Keratinocyte (primary cell): ENCODE results near the gene NIPA2. TPM values are rescaled to one million over a fixed set of nuclear protein-coding genes. Genes with fewer than 3 reads are reported as not detected.

Experiments
- DNase-seq: peaks from one replicate; pipeline ENCODE4 v3.0.0-alpha.2; 2011; ENCODE audit warnings: low read depth, missing footprints, low spot score
- FAIRE-seq: peaks from 2 replicates; lab custom pipeline; 2011; peaks lifted over from hg19 to GRCh38; lab: Jason Lieb, UNC
- H2AFZ ChIP-seq: 2 replicates; pipeline ENCODE4 v1.6.0; 2012; ENCODE audit warnings: low read length, control low read depth, inconsistent platforms; ENCODE audit not compliant: control insufficient read depth
- H3K27ac ChIP-seq: 2 replicates; pipeline ENCODE4 v1.5.1; 2011; ENCODE audit warnings: low read length; ENCODE audit not compliant: control insufficient read depth, insufficient read depth
- H3K27me3 ChIP-seq: 3 replicates; pipeline ENCODE4 v1.6.0; 2011; ENCODE audit warnings: low read length; ENCODE audit not compliant: control insufficient read depth, insufficient read depth; ENCODE audit errors: extremely low read depth
- H3K36me3 ChIP-seq, 2 experiments: 2 replicates in 1 of 2; 3 replicates in 1 of 2; pipeline ENCODE4 v1.5.1; 2011; ENCODE audit warnings: low read length in 2 of 2, mild to moderate bottlenecking in 1 of 2; ENCODE audit not compliant: control insufficient read depth in 2 of 2, insufficient read depth in 2 of 2; ENCODE audit errors: extremely low read depth in 1 of 2
- H3K4me1 ChIP-seq: 3 replicates; pipeline ENCODE4 v1.5.1; 2011; ENCODE audit warnings: low read length; ENCODE audit not compliant: control insufficient read depth, insufficient read depth; ENCODE audit errors: extremely low read depth
- H3K4me2 ChIP-seq: 3 replicates; pipeline ENCODE4 v1.6.0; 2011; ENCODE audit warnings: low read depth, low read length; ENCODE audit not compliant: control insufficient read depth, insufficient read depth; ENCODE audit errors: extremely low read depth
- H3K4me3 ChIP-seq, 3 experiments: fragments of 200-600 bp in 1 of 3; sonication (generic) in 1 of 3; 2 replicates in 2 of 3; 3 replicates in 1 of 3; pipeline ENCODE4 v1.5.1; 2011 to 2016; ENCODE audit warnings: low read length in 3 of 3, mild to moderate bottlenecking in 3 of 3, control low read depth in 2 of 3, inconsistent platforms in 1 of 3, low read depth in 1 of 3, mixed read lengths in 1 of 3, mixed run types in 1 of 3, moderate library complexity in 1 of 3; ENCODE audit not compliant: control insufficient read depth in 2 of 3, insufficient read depth in 2 of 3; ENCODE audit errors: extremely low read depth in 1 of 3
- H3K79me2 ChIP-seq: 2 replicates; pipeline ENCODE4 v1.6.0; 2012; ENCODE audit warnings: low read length; ENCODE audit not compliant: control insufficient read depth, insufficient read depth
- H3K9ac ChIP-seq: 3 replicates; pipeline ENCODE4 v1.6.0; 2011; ENCODE audit warnings: low read length; ENCODE audit not compliant: control insufficient read depth, insufficient read depth; ENCODE audit errors: extremely low read depth
- H3K9me1 ChIP-seq: 3 replicates; pipeline ENCODE4 v1.6.0; 2011; ENCODE audit warnings: low read length; ENCODE audit not compliant: control insufficient read depth, insufficient read depth; ENCODE audit errors: extremely low read depth
- H3K9me3 ChIP-seq: 2 replicates; pipeline ENCODE4 v1.5.1; 2012; ENCODE audit warnings: low read depth, low read length; ENCODE audit not compliant: control insufficient read depth
- H4K20me1 ChIP-seq: 3 replicates; pipeline ENCODE4 v1.6.0; 2011; ENCODE audit warnings: low read length; ENCODE audit not compliant: control insufficient read depth, insufficient read depth; ENCODE audit errors: extremely low read depth
- EZH2 ChIP-seq: IDR thresholded peaks from one replicate; pipeline ENCODE4 v1.6.1; 2012; ENCODE audit warnings: inconsistent platforms, mild to moderate bottlenecking, low read length, moderate library complexity
- dilution Hi-C: fragments of 300-500 bp; cut with MboI; formaldehyde crosslinking; loops from one replicate; pipeline ENCODE4 v1.7.0; 2020; ENCODE audit warnings: low sequenced_read_pairs; ENCODE audit not compliant: extremely low pct_ligation_motif_present
- polyA plus RNA-seq, 5 experiments: library from polyadenylated mRNA; depleted of rRNA in 3 of 5; stranded (reverse) in 3 of 5; stranded (forward) in 1 of 5; unstranded in 1 of 5; fragments of >200 nt; gene quantifications; 1 replicate in 1 of 5; 2 replicates in 3 of 5; 3 replicates in 1 of 5; pipeline versions ENCODE4 v1.2.1 to v1.2.3, GENCODE V29; 2011 to 2012; ENCODE audit warnings: missing spikeins in 2 of 5, low read depth in 1 of 5, low replicate concordance in 1 of 5
- TF ChIP-seq, protein P1 (sequence below), 3 experiments: IDR thresholded peaks in 1 of 3; conservative IDR thresholded peaks in 1 of 3; optimal IDR thresholded peaks in 1 of 3; 2 replicates in 2 of 3; 3 replicates in 1 of 3; pipeline versions ENCODE3 to v1.5.1; 2011; ENCODE audit warnings: low read length in 3 of 3, mild to moderate bottlenecking in 3 of 3, moderate library complexity in 2 of 3, control low read depth in 1 of 3, inconsistent platforms in 1 of 3; ENCODE audit not compliant: insufficient read depth in 2 of 3; ENCODE audit errors: extremely low read depth in 1 of 3

NIPA2 gene
- polyA plus RNA-seq, 1 donor (not counting 4 experiments of a cell fraction or from before 2014, with no cell fraction given), result 81.2 TPM

- Histone ChIP-seq H3K27ac (no peak overlapping the region), H3K36me3 (peaks cover 17 to 26% of the 10 kb centered on the region in 2 experiments), H3K9ac (no peak overlapping the region), H3K9me3 (no peaks in the 10 kb centered on the region), H3K79me2 (peaks cover 12% of the 10 kb centered on the region), H3K27me3 (no peaks in the 10 kb centered on the region), H3K4me3 (no peak overlapping the region), H4K20me1 (no peaks in the 10 kb centered on the region), H2AFZ (no peak overlapping the region), H3K4me1 (no peaks in the 10 kb centered on the region), H3K9me1 (no peaks in the 10 kb centered on the region), H3K4me2 (no peak overlapping the region)
- dilution Hi-C loops, result no loop called here
- no peak for TF ChIP-seq EZH2
- TF ChIP-seq, protein P1, sequence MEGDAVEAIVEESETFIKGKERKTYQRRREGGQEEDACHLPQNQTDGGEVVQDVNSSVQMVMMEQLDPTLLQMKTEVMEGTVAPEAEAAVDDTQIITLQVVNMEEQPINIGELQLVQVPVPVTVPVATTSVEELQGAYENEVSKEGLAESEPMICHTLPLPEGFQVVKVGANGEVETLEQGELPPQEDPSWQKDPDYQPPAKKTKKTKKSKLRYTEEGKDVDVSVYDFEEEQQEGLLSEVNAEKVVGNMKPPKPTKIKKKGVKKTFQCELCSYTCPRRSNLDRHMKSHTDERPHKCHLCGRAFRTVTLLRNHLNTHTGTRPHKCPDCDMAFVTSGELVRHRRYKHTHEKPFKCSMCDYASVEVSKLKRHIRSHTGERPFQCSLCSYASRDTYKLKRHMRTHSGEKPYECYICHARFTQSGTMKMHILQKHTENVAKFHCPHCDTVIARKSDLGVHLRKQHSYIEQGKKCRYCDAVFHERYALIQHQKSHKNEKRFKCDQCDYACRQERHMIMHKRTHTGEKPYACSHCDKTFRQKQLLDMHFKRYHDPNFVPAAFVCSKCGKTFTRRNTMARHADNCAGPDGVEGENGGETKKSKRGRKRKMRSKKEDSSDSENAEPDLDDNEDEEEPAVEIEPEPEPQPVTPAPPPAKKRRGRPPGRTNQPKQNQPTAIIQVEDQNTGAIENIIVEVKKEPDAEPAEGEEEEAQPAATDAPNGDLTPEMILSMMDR (optimal IDR thresholded peaks at IDR 0.05 in 1 of 3, IDR thresholded peaks at IDR 0.05 in 1 of 3, conservative IDR thresholded peaks at IDR 0.05 in 1 of 3; ENCODE audit: extremely low read depth in 1 of 3, insufficient read depth in 2 of 3, low read length in 3 of 3), result no peak
- FAIRE-seq (no peak), DNase-seq (no peak)
Observed at GRCh38 chr15:22863356-22863755, 24.9 kb downstream of the NIPA2 start.

DNA sequence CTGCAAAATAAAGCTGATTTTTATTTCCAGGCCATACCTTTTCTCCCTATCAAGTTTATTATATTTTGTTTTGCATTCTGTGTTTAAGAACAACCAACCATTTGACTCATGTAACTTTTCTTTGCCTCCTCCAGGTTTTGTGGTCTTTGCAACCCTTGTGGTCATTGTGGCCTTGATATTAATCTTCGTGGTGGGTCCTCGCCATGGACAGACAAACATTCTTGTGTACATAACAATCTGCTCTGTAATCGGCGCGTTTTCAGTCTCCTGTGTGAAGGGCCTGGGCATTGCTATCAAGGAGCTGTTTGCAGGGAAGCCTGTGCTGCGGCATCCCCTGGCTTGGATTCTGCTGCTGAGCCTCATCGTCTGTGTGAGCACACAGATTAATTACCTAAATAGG lies 27.6 kb downstream of the NIPA2 start:
- FAIRE-seq, result no peak
- Histone ChIP-seq H4K20me1 (no peaks in the 10 kb centered on the region), H3K4me3 (no peak overlapping the region), H3K9me3 (no peaks in the 10 kb centered on the region), H3K9ac (no peak overlapping the region), H2AFZ (no peak overlapping the region), H3K79me2 (peaks cover 12% of the 10 kb centered on the region), H3K27me3 (no peaks in the 10 kb centered on the region), H3K4me1 (no peaks in the 10 kb centered on the region), H3K9me1 (no peaks in the 10 kb centered on the region), H3K36me3 (peaks cover 26 to 44% of the 10 kb centered on the region in 2 experiments), H3K27ac (no peak overlapping the region), H3K4me2 (no peak overlapping the region)
- dilution Hi-C loops, result no loop called here
- DNase-seq, result no peak
- TF ChIP-seq, protein P1 (optimal IDR thresholded peaks at IDR 0.05 in 1 of 3, IDR thresholded peaks at IDR 0.05 in 1 of 3, conservative IDR thresholded peaks at IDR 0.05 in 1 of 3; ENCODE audit: extremely low read depth in 1 of 3, insufficient read depth in 2 of 3, low read length in 3 of 3), result no peak
